GM19372 (cell line): Measurements from ENCODE around the gene DNHD1.
"Not testable (repeated sequence)": the region's sequence is repeated elsewhere in the genome, so short reads cannot be mapped to it uniquely, and the experiment has no call there.

Experiments
- ATAC-seq: cut with Tn5 transposase; IDR thresholded peaks from one replicate; pipeline ENCODE4 v1.9.1; 2021; ENCODE audit warnings: mild to moderate bottlenecking, low read depth, moderate library complexity; ENCODE audit not compliant: unreplicated experiment

DNHD1 gene

GRCh38 chr11:6476571-6476970, 20.5 kb upstream of the DNHD1 start:
- ATAC-seq: no peak

- ATAC-seq: no peak
These were observed 16.7 kb upstream of the DNHD1 start for GRCh38 chr11:6480299-6480914.

- ATAC-seq: peak; percentile 99
These were observed 15.8 kb upstream of the DNHD1 start, which contains the start of the genes ARFIP2 and TIMM10B for GRCh38 chr11:6481012-6481923. Gene ARFIP2 (minus strand): TSS chr11:6481331. CDS start chr11:6480421, 910 bp downstream. Gene TIMM10B (plus strand): TSS chr11:6481501. CDS start chr11:6481517, 16 bp downstream.

- no peak for ATAC-seq
These were observed 15.2 kb upstream of the DNHD1 start for GRCh38 chr11:6481924-6482275.

GRCh38 chr11:6482441-6482840, 14.6 kb upstream of the DNHD1 start:
- ATAC-seq: no peak

GRCh38 chr11:6483015-6483414, 14.1 kb upstream of the DNHD1 start:
- ATAC-seq: no peak

- ATAC-seq: no peak
These were observed 11.4 kb upstream of the DNHD1 start for GRCh38 chr11:6485661-6486060.

GRCh38 chr11:6486256-6486655, 10.8 kb upstream of the DNHD1 start:
- ATAC-seq: no peak

GRCh38 chr11:6486938-6487337, 10.1 kb upstream of the DNHD1 start:
- ATAC-seq: no peak

GRCh38 chr11:6488342-6488741, 8.7 kb upstream of the DNHD1 start:
- ATAC-seq: no peak

- ATAC-seq: no peak
These were observed 8.3 kb upstream of the DNHD1 start for GRCh38 chr11:6488821-6489220.

GRCh38 chr11:6489306-6489705, 7.8 kb upstream of the DNHD1 start:
- ATAC-seq: no peak

- no peak for ATAC-seq
These were observed 1.0 kb downstream of the DNHD1 start for GRCh38 chr11:6498121-6498520.

- ATAC-seq: no peak
These were observed 1.5 kb downstream of the DNHD1 start for GRCh38 chr11:6498544-6498943.

- no peak for ATAC-seq
These were observed 5.3 kb downstream of the DNHD1 start for GRCh38 chr11:6502382-6502781.

GRCh38 chr11:6504166-6504565, 7.1 kb downstream of the DNHD1 start:
- no peak for ATAC-seq

GRCh38 chr11:6505577-6506240, 8.6 kb downstream of the DNHD1 start:
- no peak for ATAC-seq

GRCh38 chr11:6516865-6517264, 19.8 kb downstream of the DNHD1 start:
- ATAC-seq: no peak

- ATAC-seq: no peak
These were observed 23.2 kb downstream of the DNHD1 start for GRCh38 chr11:6520265-6520664.

- ATAC-seq: not testable (repeated sequence)
These were observed 24.9 kb downstream of the DNHD1 start for GRCh38 chr11:6521946-6522345.

GRCh38 chr11:6523253-6523652, 26.2 kb downstream of the DNHD1 start:
- ATAC-seq: no peak
